IMR-90 (cell line): ENCODE data around the gene PLXNA3. TPM values are rescaled to one million over a fixed set of nuclear protein-coding genes. Genes with fewer than 3 reads are reported as not detected.
A peak's percentile ranks its signal among the peaks of the same experiment; 100 is the strongest.

Experiments used
- ATAC-seq: fragments of 200-7000 bp; cut with Tn5 transposase; 2 replicates; pipeline ENCODE4 v1.9.1; 2020; ENCODE audit warnings: low read depth, mild to moderate bottlenecking, moderate library complexity
- BruUV-seq: library from RNA; stranded (reverse); fragments of 400-500 nt; replicated peaks from 2 replicates; lab custom pipeline; 2021; lab: Mats Ljungman, UMichigan
- CTCF ChIA-PET: fragments of 300-600 bp; formaldehyde crosslinking; extraction: SDS; loops from one replicate; lab custom pipeline; 2021; ENCODE audit warnings: antibody characterized with exemption; lab: Yijun Ruan, JAX
- POLR2A ChIA-PET: fragments of 300-600 bp; sonication (Branson Sonifier 250); formaldehyde crosslinking; loops from one replicate; lab custom pipeline; 2022; ENCODE audit warnings: antibody characterized with exemption; ENCODE audit not compliant: unreplicated experiment; lab: Charles Lee
- DNase-seq: peaks from one replicate; pipeline ENCODE4 v3.0.0; 2013
- H2AFZ ChIP-seq: replicated peaks from 2 replicates; pipeline ENCODE3; 2013; ENCODE audit warnings: low read length, mild to moderate bottlenecking; ENCODE audit not compliant: poor library complexity
- H2AK5ac ChIP-seq: 2 replicates; pipeline ENCODE4 v1.6.1; 2013; ENCODE audit warnings: low read depth, low read length, inconsistent platforms
- H2AK9ac ChIP-seq: replicated peaks from 2 replicates; pipeline ENCODE3; 2013; ENCODE audit warnings: mild to moderate bottlenecking, low read depth, low read length, moderate library complexity; ENCODE audit not compliant: poor library complexity
- H2BK120ac ChIP-seq: 2 replicates; pipeline ENCODE4 v1.6.1; 2013; ENCODE audit warnings: low read depth, low read length, inconsistent platforms
- H2BK15ac ChIP-seq: 3 replicates; pipeline ENCODE4 v1.6.1; 2013; ENCODE audit warnings: low read depth, low read length, inconsistent platforms
- H2BK20ac ChIP-seq: 2 replicates; pipeline ENCODE4 v1.6.1; 2013; ENCODE audit warnings: low read depth, mild to moderate bottlenecking, inconsistent platforms, low read length, moderate library complexity
- H2BK5ac ChIP-seq: 2 replicates; pipeline ENCODE4 v1.6.1; 2013; ENCODE audit warnings: mild to moderate bottlenecking, low read depth, low read length, inconsistent platforms; ENCODE audit not compliant: poor library complexity, severe bottlenecking
- H3K14ac ChIP-seq: replicated peaks from 2 replicates; pipeline ENCODE4 v1.6.1; 2013; ENCODE audit warnings: low read depth, low read length, inconsistent platforms
- H3K18ac ChIP-seq: 2 replicates; pipeline ENCODE4 v1.6.1; 2013; ENCODE audit warnings: low read depth, low read length, control low read depth
- H3K23ac ChIP-seq: 2 replicates; pipeline ENCODE4 v1.6.1; 2013; ENCODE audit warnings: low read depth, low read length, inconsistent platforms
- H3K27ac ChIP-seq: 2 replicates; pipeline ENCODE4 v1.5.1; 2013; ENCODE audit warnings: mild to moderate bottlenecking, control low read depth, low read length; ENCODE audit not compliant: insufficient read depth
- H3K27me3 ChIP-seq: 2 replicates; pipeline ENCODE4 v1.6.1; 2013; ENCODE audit warnings: low read length; ENCODE audit not compliant: control insufficient read depth, insufficient read depth
- H3K36me3 ChIP-seq: 2 replicates; pipeline ENCODE4 v1.6.1; 2013; ENCODE audit warnings: low read length, mixed read lengths; ENCODE audit not compliant: control insufficient read depth, insufficient read depth
- H3K4ac ChIP-seq: 2 replicates; pipeline ENCODE4 v1.6.1; 2013; ENCODE audit warnings: low read depth, low read length, inconsistent platforms
- H3K4me1 ChIP-seq: 2 replicates; pipeline ENCODE4 v1.6.1; 2013; ENCODE audit warnings: low read length, mixed read lengths; ENCODE audit not compliant: control insufficient read depth, insufficient read depth
- H3K4me2 ChIP-seq: 2 replicates; pipeline ENCODE4 v1.6.1; 2013; ENCODE audit warnings: low read depth, mild to moderate bottlenecking, control low read depth, low read length, moderate library complexity
- H3K4me3 ChIP-seq: 2 replicates; pipeline ENCODE4 v1.5.1; 2013; ENCODE audit warnings: low read depth, mild to moderate bottlenecking, control low read depth, low read length, moderate library complexity; ENCODE audit not compliant: insufficient read depth
- H3K56ac ChIP-seq: 2 replicates; pipeline ENCODE4 v1.6.1; 2013; ENCODE audit warnings: low read length, inconsistent platforms; ENCODE audit not compliant: insufficient read depth; ENCODE audit errors: extremely low read depth
- H3K79me1 ChIP-seq, 2 experiments: 2 replicates each; pipeline ENCODE4 v1.6.1; 2013; ENCODE audit warnings: low read length in 2 of 2, inconsistent platforms in 1 of 2, low read depth in 1 of 2
- H3K9ac ChIP-seq: 2 replicates; pipeline ENCODE4 v1.6.1; 2013; ENCODE audit warnings: low read depth, low read length, control low read depth
- H3K9me1 ChIP-seq: 2 replicates; pipeline ENCODE4 v1.6.1; 2013; ENCODE audit warnings: low read length, inconsistent platforms; ENCODE audit not compliant: insufficient read depth
- H3K9me3 ChIP-seq: 2 replicates; pipeline ENCODE4 v1.6.1; 2013; ENCODE audit warnings: low read length; ENCODE audit not compliant: control insufficient read depth, insufficient read depth
- H4K20me1 ChIP-seq: 2 replicates; pipeline ENCODE4 v1.6.1; 2013; ENCODE audit warnings: low read length, inconsistent platforms; ENCODE audit not compliant: insufficient read depth
- H4K5ac ChIP-seq: 2 replicates; pipeline ENCODE4 v1.6.1; 2013; ENCODE audit warnings: mild to moderate bottlenecking, low read depth, low read length, control low read depth
- H4K8ac ChIP-seq, 2 experiments: 2 replicates each; pipeline ENCODE4 v1.6.1; 2013; ENCODE audit warnings: low read depth in 2 of 2, low read length in 2 of 2, control low read depth in 1 of 2, inconsistent platforms in 1 of 2
- H4K91ac ChIP-seq: 2 replicates; pipeline ENCODE4 v1.6.1; 2013; ENCODE audit warnings: low read depth, low read length, inconsistent platforms; ENCODE audit not compliant: insufficient read depth
- BHLHE40 ChIP-seq: fragments of 150-350 bp; IDR thresholded peaks from 2 replicates; pipeline ENCODE4 v1.6.1; 2016; ENCODE audit warnings: mild to moderate bottlenecking, low read depth, low read length
- CTCF ChIP-seq: conservative IDR thresholded peaks from 2 replicates; pipeline ENCODE4 v1.5.1; 2012; ENCODE audit warnings: mild to moderate bottlenecking, low read depth, low read length, improper control_type of control experiment
- FOS ChIP-seq: fragments of 150-350 bp; IDR thresholded peaks from 2 replicates; pipeline ENCODE4 v1.6.1; 2016; ENCODE audit warnings: low read depth, low read length
- MAZ ChIP-seq: IDR thresholded peaks from 2 replicates; pipeline ENCODE4 v1.6.1; 2012; ENCODE audit warnings: low read depth, mild to moderate bottlenecking, low read length, improper control_type of control experiment, moderate library complexity, borderline replicate concordance
- POLR2A ChIP-seq: IDR thresholded peaks from 2 replicates; pipeline ENCODE4 v1.6.1; 2012; ENCODE audit warnings: mild to moderate bottlenecking, low read depth, low read length
- RAD21 ChIP-seq: IDR thresholded peaks from 2 replicates; pipeline ENCODE4 v1.6.1; 2012; ENCODE audit warnings: low read length, improper control_type of control experiment
- RCOR1 ChIP-seq: IDR thresholded peaks from 2 replicates; pipeline ENCODE4 v1.6.1; 2012; ENCODE audit warnings: mild to moderate bottlenecking, low read length, improper control_type of control experiment; ENCODE audit not compliant: insufficient replicate concordance
- USF2 ChIP-seq: fragments of 150-350 bp; IDR thresholded peaks from 2 replicates; pipeline ENCODE4 v1.6.1; 2017; ENCODE audit warnings: mild to moderate bottlenecking, antibody characterized with exemption, low read length, low read depth
- WGBS, 2 experiments: methylation state at CpG; one replicate each; pipeline versions ENCODE4 v1.1.5 to v1.1.7; 2013; ENCODE audit warnings: missing lambda C conversion rate in 2 of 2; ENCODE audit not compliant: insufficient read length in 1 of 2; ENCODE audit errors: extremely low coverage in 2 of 2; 5-methylcytosine and 5-hydroxymethylcytosine counted together
- dilution Hi-C: fragments of 300-500 bp; cut with HindIII; formaldehyde crosslinking; loops from one replicate; pipeline ENCODE4 v1.14.3; 2018; ENCODE audit warnings: low sequenced_read_pairs; ENCODE audit not compliant: unreplicated experiment
- in situ Hi-C: fragments of 300-500 bp; cut with MboI; formaldehyde crosslinking; loops from 3 replicates; pipeline ENCODE4 v1.14.3; 2019; ENCODE audit warnings: low sequenced_read_pairs, inconsistent platforms, mixed read lengths
- intact Hi-C: fragments of 100-400 bp; cut with micrococcal nuclease; formaldehyde crosslinking; loops from 2 replicates; pipeline ENCODE4 v1.10.0; 2022
- polyA plus RNA-seq, 3 experiments: library from polyadenylated mRNA; depleted of rRNA; stranded (reverse); fragments of >200 nt; gene quantifications; 2 replicates each; pipeline ENCODE4 v1.2.3, GENCODE V29; 2012; ENCODE audit warnings: low replicate concordance in 1 of 3
- total RNA-seq: library from RNA; depleted of rRNA; stranded (reverse); fragments of >200 nt; gene quantifications from 2 replicates; pipeline ENCODE4 v1.2.3, GENCODE V29; 2012

Gene PLXNA3
- total and polyA plus RNA-seq, 2 of the 4 experiments (the other 2 are of a cell fraction) = 4.3 to 111 TPM

GRCh38 chrX:154490414-154491083 is 32.5 kb downstream of the PLXNA3 start, which contains the start of gene SLC10A3:
SLC10A3 (minus strand) TSS chrX:154490629; CDS start chrX:154488940, 1,689 bp downstream.
- peak within 1 kb of the TSS; percentile 75 for H4K5ac ChIP-seq
- H3K23ac ChIP-seq = peak within 1 kb of the TSS; percentile 91
- H3K79me1 ChIP-seq = peaks cover 0 to 25% of the 10 kb centered on the region in 2 experiments; a peak in 2 of 4 replicates
- peak within 1 kb of the TSS; percentile 39; the same call in 1 of the 3 replicates for H2BK15ac ChIP-seq
- H3K18ac ChIP-seq = peak within 1 kb of the TSS; percentile 71; the same call in 1 of the 2 replicates
- peak within 1 kb of the TSS; percentile 89 for H3K4me2 ChIP-seq
- peak within 1 kb of the TSS; percentile 84 for H3K4me3 ChIP-seq
- H3K4me1 ChIP-seq = peaks cover 2% of the 10 kb centered on the region; the same call in 1 of the 2 replicates
- ATAC-seq (peak; percentile 86), DNase-seq (peak; percentile 92)
- peak within 1 kb of the TSS; percentile 76; the same call in 1 of the 2 replicates for H3K56ac ChIP-seq
- H2AFZ ChIP-seq = peak within 1 kb of the TSS; percentile 91
- POLR2A ChIA-PET = interaction anchor here (0.5 to 1.0 kb wide), 2 partner anchors 12 to 119 kb away, joined by 3 read pairs; no protein-coding TSS in a partner anchor
- H4K20me1 ChIP-seq = no peaks in the 10 kb centered on the region; the same call in 1 of the 2 replicates
- H3K9ac ChIP-seq = peak within 1 kb of the TSS; percentile 95
- H3K9me3 ChIP-seq = no peaks in the 10 kb centered on the region
- H4K91ac ChIP-seq = peak within 1 kb of the TSS; percentile 15; the same call in 1 of the 2 replicates
- 0 out of 2 replicates have a peak within 1 kb of the TSS, but pooled peaks have one; percentile 30 for H2BK120ac ChIP-seq
- H2AK9ac ChIP-seq = peak within 1 kb of the TSS; percentile 96
- peak within 1 kb of the TSS; percentile 66 for H2AK5ac ChIP-seq
- peak within 1 kb of the TSS; percentile 93 for H3K27ac ChIP-seq
- H3K4ac ChIP-seq = peak within 1 kb of the TSS; percentile 85
- TF ChIP-seq RAD21 = 0 out of 2 replicates have a peak, but pooled peaks have one; percentile 13
- no peak for TF ChIP-seq FOS
- 0 out of 2 replicates have a peak, but pooled peaks have one; percentile 10 for TF ChIP-seq CTCF
- peak; percentile 95 for TF ChIP-seq POLR2A
- no peak for TF ChIP-seq BHLHE40
- TF ChIP-seq USF2 = no peak
- 0 out of 2 replicates have a peak, but pooled peaks have one; percentile 35 for TF ChIP-seq MAZ
- no peak for TF ChIP-seq RCOR1
- H2BK20ac ChIP-seq = no peak within 1 kb of the TSS
- BruUV-seq = no TSS peak
- CTCF ChIA-PET = interaction anchor here (0.6 kb wide), 1 partner anchor 63 kb away, joined by 4 read pairs; no protein-coding TSS in a partner anchor
- H3K27me3 ChIP-seq = no peaks in the 10 kb centered on the region
- in situ Hi-C loops = no loop called here
- H3K9me1 ChIP-seq = peaks cover 8% of the 10 kb centered on the region; the same call in 1 of the 2 replicates
- dilution Hi-C loops = no loop called here
- H4K8ac ChIP-seq = peak within 1 kb of the TSS; percentile 86 to 89; a peak in 2 of 4 replicates
- 32% methylated on average over 22 of the region's 71 CpGs; no CpG with 5 or more reads in 1 of the 2 experiments for WGBS, 2 experiments
- intact Hi-C loops = loop anchor here (1.0 to 2.0 kb wide), 3 partner anchors 26 to 56 kb away; partner anchors contain the start of genes FAM3A, G6PD and IKBKG
- H3K36me3 ChIP-seq = peaks cover 5% of the 10 kb centered on the region; the same call in 1 of the 2 replicates
- peak within 1 kb of the TSS; percentile 86 for H3K14ac ChIP-seq
- peak within 1 kb of the TSS; percentile 69 for H2BK5ac ChIP-seq
